GM12878 (cell line): ENCODE data around the gene BHLHE23. TPM values are rescaled to one million over a fixed set of nuclear protein-coding genes. Genes with fewer than 3 reads are reported as not detected.
A peak's percentile ranks its signal among the peaks of the same experiment; 100 is the strongest.

Experiments
- ATAC-seq: fragments of 200-7000 bp; cut with Tn5 transposase; 3 replicates; pipeline ENCODE4 v1.9.1; 2020; ENCODE audit warnings: mild to moderate bottlenecking, moderate library complexity
- BruUV-seq: library from RNA; stranded (reverse); fragments of 400-500 nt; replicated peaks from 2 replicates; lab custom pipeline; 2021; lab: Mats Ljungman, UMichigan
- CTCF ChIA-PET: fragments of 300-600 bp; sonication (Branson Sonifier 250); formaldehyde crosslinking; extraction: SDS; loops from one replicate; lab custom pipeline; 2021; ENCODE audit warnings: inconsistent platforms; lab: Yijun Ruan, JAX
- POLR2A ChIA-PET: fragments of 350-600 bp; formaldehyde crosslinking; extraction: SDS; loops from one replicate; lab custom pipeline; 2021; ENCODE audit warnings: inconsistent platforms; lab: Charles Lee
- RAD21 ChIA-PET: fragments of 300-600 bp; sonication (Branson Sonifier 250); formaldehyde crosslinking; loops from one replicate; lab custom pipeline; 2023; ENCODE audit warnings: antibody characterized with exemption; ENCODE audit not compliant: unreplicated experiment; lab: Charles Lee
- SMC1A ChIA-PET: fragments of 300-600 bp; sonication (Branson Sonifier 250); formaldehyde crosslinking; loops from one replicate; lab custom pipeline; 2023; ENCODE audit not compliant: unreplicated experiment, uncharacterized antibody; lab: Charles Lee
- DNase-seq: peaks from one replicate; pipeline ENCODE4 v3.0.0-alpha.2; 2011; ENCODE audit warnings: low read depth, low spot score
- FAIRE-seq: peaks from 3 replicates; lab custom pipeline; 2011; peaks lifted over from hg19 to GRCh38; lab: Jason Lieb, UNC
- H2AFZ ChIP-seq: 2 replicates; pipeline ENCODE4 v1.6.0; 2011; ENCODE audit warnings: low read depth, low read length, control low read depth; ENCODE audit not compliant: control insufficient read depth
- H3K27ac ChIP-seq: 2 replicates; pipeline ENCODE4 v1.5.1; 2011; ENCODE audit warnings: control low read depth; ENCODE audit not compliant: control insufficient read depth, insufficient read depth
- H3K27me3 ChIP-seq, 2 experiments: replicated peaks in 1 of 2; 2 replicates each; pipeline versions ENCODE4 v1.6.0 to v1.6.1; 2011; ENCODE audit warnings: low read length in 1 of 2; ENCODE audit not compliant: control insufficient read depth in 2 of 2, insufficient read depth in 2 of 2
- H3K36me3 ChIP-seq, 2 experiments: 2 replicates each; pipeline ENCODE4 v1.5.1; 2011; ENCODE audit warnings: low read length in 1 of 2; ENCODE audit not compliant: control insufficient read depth in 2 of 2, insufficient read depth in 2 of 2
- H3K4me1 ChIP-seq: 2 replicates; pipeline ENCODE4 v1.6.1; 2011; ENCODE audit warnings: mild to moderate bottlenecking, low read length, moderate library complexity, mixed read lengths; ENCODE audit not compliant: control insufficient read depth, insufficient read depth
- H3K4me2 ChIP-seq: 2 replicates; pipeline ENCODE4 v1.6.0; 2011; ENCODE audit warnings: control low read depth; ENCODE audit not compliant: control insufficient read depth, insufficient read depth
- H3K4me3 ChIP-seq: fragments of 200-600 bp; sonication (generic); 2 replicates; pipeline ENCODE4 v1.5.1; 2016
- H3K79me2 ChIP-seq: 2 replicates; pipeline ENCODE4 v1.6.0; 2011; ENCODE audit warnings: low read length; ENCODE audit not compliant: control insufficient read depth, insufficient read depth
- H3K9ac ChIP-seq: 2 replicates; pipeline ENCODE4 v1.8.0; 2011; ENCODE audit warnings: low read length, control low read depth, mixed read lengths; ENCODE audit not compliant: control insufficient read depth, insufficient read depth
- H3K9me3 ChIP-seq: replicated peaks from 3 replicates; pipeline ENCODE4 v1.5.1; 2011; ENCODE audit warnings: mild to moderate bottlenecking, low read length; ENCODE audit not compliant: control insufficient read depth, insufficient read depth
- H4K20me1 ChIP-seq: 2 replicates; pipeline ENCODE4 v1.6.0; 2011; ENCODE audit not compliant: control insufficient read depth, insufficient read depth
- BCL3 ChIP-seq: IDR thresholded peaks from 2 replicates; pipeline ENCODE4 v1.6.1; 2011; ENCODE audit warnings: borderline replicate concordance, low read depth, mild to moderate bottlenecking, moderate library complexity, low read length; ENCODE audit not compliant: insufficient read depth, poor library complexity, severe bottlenecking
- JUNB ChIP-seq: IDR thresholded peaks from 2 replicates; pipeline ENCODE4 v1.6.1; 2016; ENCODE audit warnings: antibody characterized with exemption, mild to moderate bottlenecking
- PKNOX1 ChIP-seq: fragments of 450-650 bp; IDR thresholded peaks from 2 replicates; pipeline ENCODE4 v1.6.1; 2016; ENCODE audit warnings: mild to moderate bottlenecking
- POLR2AphosphoS2 ChIP-seq: IDR thresholded peaks from 2 replicates; pipeline ENCODE4 v1.6.1; 2011; ENCODE audit warnings: low read depth, mild to moderate bottlenecking, low read length, improper control_type of control experiment, moderate library complexity
- RAD21 ChIP-seq: IDR thresholded peaks from 2 replicates; pipeline ENCODE4 v1.6.1; 2011; ENCODE audit warnings: mild to moderate bottlenecking, low read depth, low read length, moderate library complexity; ENCODE audit not compliant: insufficient read depth
- RELA ChIP-seq: fragments of 450-650 bp; IDR thresholded peaks from 2 replicates; pipeline ENCODE4 v1.8.0; 2014; ENCODE audit warnings: borderline replicate concordance; ENCODE audit not compliant: partially characterized antibody
- WGBS: methylation state at CpG from one replicate; pipeline ENCODE4 v1.1.6; 2016; ENCODE audit warnings: low lambda C conversion rate; ENCODE audit not compliant: insufficient replicate concordance, insufficient coverage; ENCODE audit errors: missing lambda C conversion rate; 5-methylcytosine and 5-hydroxymethylcytosine counted together
- in situ Hi-C: fragments of 300-500 bp; cut with MboI; formaldehyde crosslinking; loops from 9 replicates; pipeline ENCODE4 v1.14.3; 2018; ENCODE audit warnings: mixed read lengths
- intact Hi-C: fragments of 100-400 bp; cut with micrococcal nuclease; formaldehyde crosslinking; loops from one replicate; pipeline ENCODE4 v1.14.2; 2022; ENCODE audit not compliant: unreplicated experiment
- polyA plus RNA-seq, 11 experiments: library from polyadenylated mRNA; depleted of rRNA in 4 of 11; unstranded in 6 of 11; stranded (reverse) in 5 of 11; fragments of >200 nt; fragmentation: Nextera tagmentation in 4 of 11; fragmentation: Illumina TruSeq in 1 of 11; extraction: Ambion mirVana in 4 of 11; extraction: Trizol in 1 of 11; gene quantifications; 1 replicate in 1 of 11; 2 replicates in 10 of 11; pipeline versions ENCODE4 v1.2.1 to v1.2.3, GENCODE V29; 2011 to 2016; ENCODE audit warnings: inconsistent platforms in 2 of 11, missing spikeins in 2 of 11, low read depth in 1 of 11
- total RNA-seq, 4 experiments: library from RNA; depleted of rRNA in 3 of 4; stranded (reverse); fragments of >200 nt in 3 of 4; fragmentation: Illumina TruSeq in 1 of 4; extraction: Trizol in 1 of 4; gene quantifications; 2 replicates each; pipeline versions ENCODE4 v1.2.1 to v1.2.3, GENCODE V29; 2013 to 2021
- TF ChIP-seq, protein P1 (sequence below): fragments of 450-650 bp; IDR thresholded peaks from 2 replicates; pipeline ENCODE4 v1.6.1; 2017; ENCODE audit warnings: antibody characterized with exemption, mild to moderate bottlenecking, moderate library complexity

Gene BHLHE23
- total and polyA plus RNA-seq, 10 of the 15 experiments (the other 5 are each of a cell fraction or from before 2014, with no cell fraction given) = 0.28 to 0.33 TPM; not detected in 8

DNA sequence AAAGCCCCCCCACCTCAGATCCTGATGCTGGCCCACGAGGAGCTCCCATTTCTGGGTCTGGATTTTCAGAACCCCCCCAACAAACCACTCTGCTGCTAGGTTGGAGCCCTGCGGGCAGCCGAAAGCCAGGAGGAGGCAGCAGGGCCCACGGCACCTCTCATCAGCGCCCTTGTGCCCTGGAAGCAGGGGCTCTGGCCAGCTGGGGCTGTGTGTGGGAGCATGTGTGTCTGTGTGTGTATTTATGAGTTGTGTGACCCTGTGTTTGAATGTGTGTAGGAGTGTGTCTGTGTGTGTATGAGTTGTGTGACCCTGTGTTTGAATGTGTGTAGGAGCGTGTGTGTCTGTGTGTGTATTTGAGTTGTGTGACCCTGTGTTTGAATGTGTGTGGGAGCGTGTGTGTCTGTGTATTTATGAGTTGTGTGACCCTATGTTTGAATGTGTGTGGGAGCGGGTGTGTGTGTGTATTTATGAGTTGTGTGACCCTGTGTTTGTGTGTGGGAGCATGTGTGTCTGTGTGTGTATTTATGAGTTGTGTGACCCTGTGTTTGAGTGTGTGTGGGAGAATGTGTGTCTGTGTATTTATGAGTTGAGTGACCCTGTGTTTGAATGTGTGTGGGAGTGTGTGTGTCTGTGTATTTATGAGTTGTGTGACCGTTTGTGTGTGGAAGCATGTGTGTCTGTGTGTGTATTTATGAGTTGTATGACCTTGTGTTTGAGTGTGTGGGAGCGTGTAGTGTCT, 35.4 kb downstream of the BHLHE23 start:
- RAD21 ChIA-PET = interaction anchor here (0.6 to 1.8 kb wide), 5 partner anchors 9 to 316 kb away, joined by 3 to 16 read pairs (median 4); no protein-coding TSS in a partner anchor

More for the DNA sequence above, 35.4 kb downstream of the BHLHE23 start:
- Histone ChIP-seq H3K27ac (no peak overlapping the region), H3K36me3 (no peaks in the 10 kb centered on the region; a peak in 1 of 4 replicates), H2AFZ (no peak overlapping the region), H3K9me3 (no peaks in the 10 kb centered on the region), H3K79me2 (no peaks in the 10 kb centered on the region), H3K4me1 (peaks cover 7% of the 10 kb centered on the region), H3K4me3 (no peak overlapping the region), H4K20me1 (no peaks in the 10 kb centered on the region), H3K4me2 (no peak overlapping the region), H3K27me3 (peaks cover 0 to 6% of the 10 kb centered on the region in 2 experiments; a peak in 2 of 4 replicates), H3K9ac (no peak overlapping the region)
- ChIA-PET SMC1A (interaction anchor here (1.3 to 1.7 kb wide), 5 partner anchors 17 to 70 kb away, joined by 4 to 15 read pairs (median 7); no protein-coding TSS in a partner anchor), CTCF (interaction anchor here (0.6 to 2.0 kb wide), 11 partner anchors 14 to 208 kb away, joined by 3 to 8 read pairs (median 3); no protein-coding TSS in a partner anchor), POLR2A (interaction anchor here (0.6 to 2.7 kb wide), 3 partner anchors 17 to 557 kb away, joined by 3 to 7 read pairs (median 4); no protein-coding TSS in a partner anchor)
- in situ Hi-C loops (no loop called here), intact Hi-C loops (no loop called here)
- BruUV-seq = no TSS peak
- 54% methylated on average over 10 of the region's 10 CpGs for WGBS
- no peak for TF ChIP-seq JUNB
- no peak for TF ChIP-seq POLR2AphosphoS2
- TF ChIP-seq PKNOX1 = no peak
- TF ChIP-seq RAD21 = no peak
- TF ChIP-seq, protein P1, sequence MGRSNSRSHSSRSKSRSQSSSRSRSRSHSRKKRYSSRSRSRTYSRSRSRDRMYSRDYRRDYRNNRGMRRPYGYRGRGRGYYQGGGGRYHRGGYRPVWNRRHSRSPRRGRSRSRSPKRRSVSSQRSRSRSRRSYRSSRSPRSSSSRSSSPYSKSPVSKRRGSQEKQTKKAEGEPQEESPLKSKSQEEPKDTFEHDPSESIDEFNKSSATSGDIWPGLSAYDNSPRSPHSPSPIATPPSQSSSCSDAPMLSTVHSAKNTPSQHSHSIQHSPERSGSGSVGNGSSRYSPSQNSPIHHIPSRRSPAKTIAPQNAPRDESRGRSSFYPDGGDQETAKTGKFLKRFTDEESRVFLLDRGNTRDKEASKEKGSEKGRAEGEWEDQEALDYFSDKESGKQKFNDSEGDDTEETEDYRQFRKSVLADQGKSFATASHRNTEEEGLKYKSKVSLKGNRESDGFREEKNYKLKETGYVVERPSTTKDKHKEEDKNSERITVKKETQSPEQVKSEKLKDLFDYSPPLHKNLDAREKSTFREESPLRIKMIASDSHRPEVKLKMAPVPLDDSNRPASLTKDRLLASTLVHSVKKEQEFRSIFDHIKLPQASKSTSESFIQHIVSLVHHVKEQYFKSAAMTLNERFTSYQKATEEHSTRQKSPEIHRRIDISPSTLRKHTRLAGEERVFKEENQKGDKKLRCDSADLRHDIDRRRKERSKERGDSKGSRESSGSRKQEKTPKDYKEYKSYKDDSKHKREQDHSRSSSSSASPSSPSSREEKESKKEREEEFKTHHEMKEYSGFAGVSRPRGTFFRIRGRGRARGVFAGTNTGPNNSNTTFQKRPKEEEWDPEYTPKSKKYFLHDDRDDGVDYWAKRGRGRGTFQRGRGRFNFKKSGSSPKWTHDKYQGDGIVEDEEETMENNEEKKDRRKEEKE = no peak
- peak; percentile 15 for TF ChIP-seq BCL3
- TF ChIP-seq RELA = no peak
- FAIRE-seq = peak; percentile 62
- no peak for ATAC-seq
- DNase-seq = no peak
